ENCODE results near the gene ABCB9. TPM values are rescaled to one million over a fixed set of nuclear protein-coding genes. Genes with fewer than 3 reads are reported as not detected.

Gene ABCB9
- total and polyA plus RNA-seq, 2 donors (not counting 1 experiment from before 2014, with no cell fraction given), result 2.1 to 3.7 TPM

DNA sequence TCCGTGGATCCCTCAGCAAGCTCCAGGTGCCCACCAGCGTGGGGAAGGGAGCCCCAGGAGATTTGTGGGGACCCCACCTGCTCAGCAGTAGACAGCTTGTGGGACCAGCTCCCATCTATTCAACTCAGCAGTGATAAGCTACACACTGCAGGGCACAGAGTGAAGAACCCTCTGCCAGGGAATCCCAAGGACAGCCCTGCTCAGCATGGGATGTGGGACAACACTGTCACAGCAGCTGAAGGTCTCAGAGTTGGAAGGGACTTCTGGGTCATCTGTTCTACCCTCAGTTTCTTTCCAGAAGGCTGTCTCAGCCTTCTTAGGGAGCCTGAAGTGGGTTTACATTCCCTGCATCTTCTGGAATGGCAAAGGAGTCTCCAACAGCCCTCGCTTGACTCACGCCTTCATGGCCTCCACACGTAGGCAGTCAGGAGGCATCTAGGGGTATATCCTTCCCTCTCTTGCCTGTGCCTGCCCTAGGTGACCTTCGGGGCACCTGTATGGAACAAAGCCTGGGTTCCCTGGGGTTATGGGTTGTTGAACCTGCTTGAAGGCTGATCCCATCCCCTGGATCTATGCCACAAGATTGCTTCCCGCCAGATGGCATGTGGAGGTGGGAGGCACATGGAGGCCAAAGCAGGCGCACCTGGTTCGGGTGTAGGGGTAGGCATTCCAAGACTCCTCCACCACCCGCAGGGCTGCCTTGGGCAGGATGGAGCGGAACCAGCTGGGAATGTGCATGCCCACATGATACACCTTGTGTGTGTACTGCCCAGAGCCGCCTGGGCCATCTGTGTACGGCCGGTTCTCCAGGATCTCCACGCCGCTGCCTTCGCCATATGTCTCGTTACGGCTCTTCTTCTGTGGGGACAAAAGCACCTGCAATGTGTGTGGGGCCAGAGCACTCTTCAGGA lies 47.2 kb upstream of the ABCB9 start:
- no peaks in the 10 kb centered on the region for H3K9me3 Mint-ChIP-seq (ENCODE audit: insufficient read depth)
- no peak overlapping the region for H3K9ac ChIP-seq (ENCODE audit: low read length)
- H3K27me3 ChIP-seq (replicated peaks in 1 of 4; ENCODE audit: control extremely low read depth in 1 of 4, control insufficient read depth in 3 of 4, insufficient read depth in 4 of 4, low read length in 3 of 4), result no peaks in the 10 kb centered on the region
- H3K36me3 ChIP-seq (replicated peaks in 1 of 2; ENCODE audit: control extremely low read depth in 1 of 2, control insufficient read depth in 1 of 2, extremely low read depth in 1 of 2, insufficient read depth in 2 of 2, low read length in 1 of 2), result peaks cover 0 to 13% of the 10 kb centered on the region in 2 experiments
- WGBS (ENCODE audit: insufficient coverage), result 96% methylated on average over 17 of the region's 19 CpGs
- no peak for TF ChIP-seq EZH2 (IDR thresholded peaks at IDR 0.05; ENCODE audit: borderline replicate concordance, insufficient read depth, low read depth, low read length, poor library complexity, severe bottlenecking)
- TF ChIP-seq, protein P1, sequence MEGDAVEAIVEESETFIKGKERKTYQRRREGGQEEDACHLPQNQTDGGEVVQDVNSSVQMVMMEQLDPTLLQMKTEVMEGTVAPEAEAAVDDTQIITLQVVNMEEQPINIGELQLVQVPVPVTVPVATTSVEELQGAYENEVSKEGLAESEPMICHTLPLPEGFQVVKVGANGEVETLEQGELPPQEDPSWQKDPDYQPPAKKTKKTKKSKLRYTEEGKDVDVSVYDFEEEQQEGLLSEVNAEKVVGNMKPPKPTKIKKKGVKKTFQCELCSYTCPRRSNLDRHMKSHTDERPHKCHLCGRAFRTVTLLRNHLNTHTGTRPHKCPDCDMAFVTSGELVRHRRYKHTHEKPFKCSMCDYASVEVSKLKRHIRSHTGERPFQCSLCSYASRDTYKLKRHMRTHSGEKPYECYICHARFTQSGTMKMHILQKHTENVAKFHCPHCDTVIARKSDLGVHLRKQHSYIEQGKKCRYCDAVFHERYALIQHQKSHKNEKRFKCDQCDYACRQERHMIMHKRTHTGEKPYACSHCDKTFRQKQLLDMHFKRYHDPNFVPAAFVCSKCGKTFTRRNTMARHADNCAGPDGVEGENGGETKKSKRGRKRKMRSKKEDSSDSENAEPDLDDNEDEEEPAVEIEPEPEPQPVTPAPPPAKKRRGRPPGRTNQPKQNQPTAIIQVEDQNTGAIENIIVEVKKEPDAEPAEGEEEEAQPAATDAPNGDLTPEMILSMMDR (IDR thresholded peaks at IDR 0.05), result no peak
- no peaks in the 10 kb centered on the region for H4K20me1 ChIP-seq (ENCODE audit: control insufficient read depth, insufficient read depth, low read length, poor library complexity, severe bottlenecking)
- H3K4me1 ChIP-seq (ENCODE audit: control insufficient read depth in 2 of 2, insufficient read depth in 2 of 2, low read length in 2 of 2), result no peaks in the 10 kb centered on the region
- ATAC-seq (ENCODE audit: low read depth), result no peak
- intact Hi-C loops (cut with micrococcal nuclease), result no loop called here
- no peak overlapping the region for H2AFZ ChIP-seq (ENCODE audit: insufficient read depth, low read depth, low read length, poor library complexity, severe bottlenecking)
- H3K27ac Mint-ChIP-seq, result no peak overlapping the region
- DNase-seq, result no peak
- H3K4me3 Mint-ChIP-seq, result no peak overlapping the region
- H3K27ac ChIP-seq (ENCODE audit: low read length in 2 of 2), result no peak overlapping the region
- H3K79me2 ChIP-seq (ENCODE audit: control insufficient read depth, insufficient read depth, low read length), result peaks cover 10% of the 10 kb centered on the region
- POLR2A ChIA-PET, result no interaction called here
- no peak overlapping the region for H3K4me3 ChIP-seq (ENCODE audit: control extremely low read depth in 1 of 5, extremely low read depth in 1 of 5, insufficient read depth in 1 of 5, low read depth in 2 of 5, low read length in 4 of 5)
- H3K27me3 Mint-ChIP-seq, result no peaks in the 10 kb centered on the region
- H3K4me1 Mint-ChIP-seq, result no peaks in the 10 kb centered on the region
- no peaks in the 10 kb centered on the region for H3K9me3 ChIP-seq (ENCODE audit: control extremely low read depth in 1 of 3, control insufficient read depth in 2 of 3, insufficient read depth in 1 of 3, low read length in 2 of 3)
- H3K4me2 ChIP-seq (replicated peaks; ENCODE audit: low read depth, low read length, poor library complexity, severe bottlenecking), result no peak overlapping the region
- CTCF ChIA-PET, result interaction anchor here (1.1 kb wide), 1 partner anchor 225 kb away, joined by 3 read pairs; no protein-coding TSS in a partner anchor

DNA sequence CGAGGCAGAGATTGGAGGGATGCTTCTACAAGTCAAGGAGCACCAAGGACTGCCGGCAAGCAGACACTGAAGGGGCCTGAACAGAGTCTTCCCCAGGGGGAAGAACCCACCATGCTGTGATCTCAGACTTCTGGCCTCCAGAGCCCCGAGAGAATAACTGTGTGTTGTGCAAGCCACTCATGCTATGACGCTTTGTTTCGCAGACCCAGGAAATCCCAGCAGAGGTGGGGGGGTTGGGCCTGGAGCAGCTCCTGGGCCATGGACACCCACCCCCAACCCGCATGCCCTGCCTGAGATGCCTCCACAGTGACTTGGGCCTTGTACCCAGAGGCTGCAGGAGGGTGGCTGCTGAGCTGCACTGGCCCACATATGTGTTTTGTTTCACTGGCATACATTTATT lies 45.4 kb upstream of the ABCB9 start:
- peaks cover 0 to 13% of the 10 kb centered on the region in 2 experiments for H3K36me3 ChIP-seq (replicated peaks in 1 of 2; ENCODE audit: control extremely low read depth in 1 of 2, control insufficient read depth in 1 of 2, extremely low read depth in 1 of 2, insufficient read depth in 2 of 2, low read length in 1 of 2)
- DNase-seq (no peak), ATAC-seq (ENCODE audit: low read depth) (no peak)
- intact Hi-C loops (cut with micrococcal nuclease), result no loop called here
- H3K9me3 ChIP-seq (ENCODE audit: control extremely low read depth in 1 of 3, control insufficient read depth in 2 of 3, insufficient read depth in 1 of 3, low read length in 2 of 3), result no peaks in the 10 kb centered on the region
- Mint-ChIP-seq H3K4me3 (no peak overlapping the region), H3K27ac (no peak overlapping the region), H3K27me3 (no peaks in the 10 kb centered on the region), H3K9me3 (ENCODE audit: insufficient read depth) (no peaks in the 10 kb centered on the region), H3K4me1 (no peaks in the 10 kb centered on the region)
- H4K20me1 ChIP-seq (ENCODE audit: control insufficient read depth, insufficient read depth, low read length, poor library complexity, severe bottlenecking), result no peaks in the 10 kb centered on the region
- H3K4me3 ChIP-seq (ENCODE audit: control extremely low read depth in 1 of 5, extremely low read depth in 1 of 5, insufficient read depth in 1 of 5, low read depth in 2 of 5, low read length in 4 of 5), result no peak overlapping the region
- peaks cover 10% of the 10 kb centered on the region for H3K79me2 ChIP-seq (ENCODE audit: control insufficient read depth, insufficient read depth, low read length)
- H3K27me3 ChIP-seq (replicated peaks in 1 of 4; ENCODE audit: control extremely low read depth in 1 of 4, control insufficient read depth in 3 of 4, insufficient read depth in 4 of 4, low read length in 3 of 4), result no peaks in the 10 kb centered on the region
- H2AFZ ChIP-seq (ENCODE audit: insufficient read depth, low read depth, low read length, poor library complexity, severe bottlenecking), result no peak overlapping the region
- CTCF ChIA-PET, result no interaction called here
- WGBS (ENCODE audit: insufficient coverage), result 90% methylated on average over 5 of the region's 6 CpGs
- H3K4me2 ChIP-seq (replicated peaks; ENCODE audit: low read depth, low read length, poor library complexity, severe bottlenecking), result no peak overlapping the region
- no peaks in the 10 kb centered on the region for H3K4me1 ChIP-seq (ENCODE audit: control insufficient read depth in 2 of 2, insufficient read depth in 2 of 2, low read length in 2 of 2)
- H3K27ac ChIP-seq (ENCODE audit: low read length in 2 of 2), result no peak overlapping the region
- TF ChIP-seq EZH2 (IDR thresholded peaks at IDR 0.05; ENCODE audit: borderline replicate concordance, insufficient read depth, low read depth, low read length, poor library complexity, severe bottlenecking), result no peak
- TF ChIP-seq, protein P1 (IDR thresholded peaks at IDR 0.05), result no peak
- H3K9ac ChIP-seq (ENCODE audit: low read length), result no peak overlapping the region
- POLR2A ChIA-PET, result interaction anchor here (0.6 kb wide), 1 partner anchor 23 kb away, joined by 6 read pairs; no protein-coding TSS in a partner anchor

Data from B cell (primary cell).